ENCODE results near the gene ERI3. TPM values are rescaled to one million over a fixed set of nuclear protein-coding genes. Genes with fewer than 3 reads are reported as not detected.

ERI3 gene
- total RNA-seq, 1 donor from 2014 or later, result 58.3 TPM

DNA sequence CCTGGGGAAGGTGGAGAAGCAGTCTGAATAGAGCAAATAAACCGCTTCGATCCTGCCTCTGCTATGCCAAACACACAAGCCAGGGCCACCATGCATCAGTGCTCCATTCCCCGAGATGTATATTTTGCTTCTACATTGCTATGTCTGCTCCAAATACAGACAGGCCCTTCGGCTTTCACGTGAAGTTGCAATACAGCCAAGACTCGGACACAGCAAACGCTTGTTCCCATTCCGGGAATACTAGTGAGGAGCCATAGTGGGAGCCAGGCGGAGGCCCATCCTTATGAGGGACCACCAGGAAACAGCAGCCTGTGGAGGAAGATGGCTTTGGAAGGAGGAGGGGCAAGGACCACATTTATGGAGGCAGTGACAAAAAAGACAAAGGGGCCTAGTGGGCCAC, 22.6 kb downstream of the ERI3 start:
- Histone ChIP-seq H3K36me3 (ENCODE audit: insufficient read depth, low read length) (peaks cover 12% of the 10 kb centered on the region), H2AFZ (ENCODE audit: low read depth, low read length) (no peak overlapping the region), H3K27ac (ENCODE audit: low read depth, low read length) (no peak overlapping the region), H3K9ac (ENCODE audit: low read length) (no peak overlapping the region), H3K4me1 (ENCODE audit: insufficient read depth, low read length) (peaks cover 17% of the 10 kb centered on the region), H4K20me1 (ENCODE audit: insufficient read depth, low read length) (peaks cover 14% of the 10 kb centered on the region), H3K4me3 (ENCODE audit: insufficient read depth, low read depth, low read length) (no peak overlapping the region), H3K4me2 (ENCODE audit: low read length) (no peak overlapping the region), H3K27me3 (ENCODE audit: insufficient read depth, low read length) (no peaks in the 10 kb centered on the region), H3K79me2 (ENCODE audit: insufficient read depth, low read length) (peaks cover 11% of the 10 kb centered on the region), H3K9me3 (ENCODE audit: insufficient read depth, low read depth, low read length) (no peaks in the 10 kb centered on the region)
- no peaks in the 10 kb centered on the region for H3K27me3 Mint-ChIP-seq (ENCODE audit: low read depth, unreplicated experiment)
- FAIRE-seq, result no peak
- DNase-seq (ENCODE audit: low read depth), result no peak
- peaks cover 31% of the 10 kb centered on the region for H3K36me3 Mint-ChIP-seq (ENCODE audit: low read depth, unreplicated experiment)
- H3K4me3 Mint-ChIP-seq (ENCODE audit: unreplicated experiment), result peak overlapping the region; percentile 30
- H3K9me3 Mint-ChIP-seq (ENCODE audit: unreplicated experiment), result no peaks in the 10 kb centered on the region
- H3K4me1 Mint-ChIP-seq (ENCODE audit: low read depth, unreplicated experiment), result peaks cover 25% of the 10 kb centered on the region
- H3K27ac Mint-ChIP-seq (ENCODE audit: unreplicated experiment), result no peak overlapping the region
- TF ChIP-seq, protein P1, sequence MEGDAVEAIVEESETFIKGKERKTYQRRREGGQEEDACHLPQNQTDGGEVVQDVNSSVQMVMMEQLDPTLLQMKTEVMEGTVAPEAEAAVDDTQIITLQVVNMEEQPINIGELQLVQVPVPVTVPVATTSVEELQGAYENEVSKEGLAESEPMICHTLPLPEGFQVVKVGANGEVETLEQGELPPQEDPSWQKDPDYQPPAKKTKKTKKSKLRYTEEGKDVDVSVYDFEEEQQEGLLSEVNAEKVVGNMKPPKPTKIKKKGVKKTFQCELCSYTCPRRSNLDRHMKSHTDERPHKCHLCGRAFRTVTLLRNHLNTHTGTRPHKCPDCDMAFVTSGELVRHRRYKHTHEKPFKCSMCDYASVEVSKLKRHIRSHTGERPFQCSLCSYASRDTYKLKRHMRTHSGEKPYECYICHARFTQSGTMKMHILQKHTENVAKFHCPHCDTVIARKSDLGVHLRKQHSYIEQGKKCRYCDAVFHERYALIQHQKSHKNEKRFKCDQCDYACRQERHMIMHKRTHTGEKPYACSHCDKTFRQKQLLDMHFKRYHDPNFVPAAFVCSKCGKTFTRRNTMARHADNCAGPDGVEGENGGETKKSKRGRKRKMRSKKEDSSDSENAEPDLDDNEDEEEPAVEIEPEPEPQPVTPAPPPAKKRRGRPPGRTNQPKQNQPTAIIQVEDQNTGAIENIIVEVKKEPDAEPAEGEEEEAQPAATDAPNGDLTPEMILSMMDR (IDR thresholded peaks at IDR 0.05; ENCODE audit: insufficient read depth, low read depth, low read length), result no peak
- no peak for TF ChIP-seq EZH2 (IDR thresholded peaks at IDR 0.05; ENCODE audit: insufficient read depth, low read length)

DNA sequence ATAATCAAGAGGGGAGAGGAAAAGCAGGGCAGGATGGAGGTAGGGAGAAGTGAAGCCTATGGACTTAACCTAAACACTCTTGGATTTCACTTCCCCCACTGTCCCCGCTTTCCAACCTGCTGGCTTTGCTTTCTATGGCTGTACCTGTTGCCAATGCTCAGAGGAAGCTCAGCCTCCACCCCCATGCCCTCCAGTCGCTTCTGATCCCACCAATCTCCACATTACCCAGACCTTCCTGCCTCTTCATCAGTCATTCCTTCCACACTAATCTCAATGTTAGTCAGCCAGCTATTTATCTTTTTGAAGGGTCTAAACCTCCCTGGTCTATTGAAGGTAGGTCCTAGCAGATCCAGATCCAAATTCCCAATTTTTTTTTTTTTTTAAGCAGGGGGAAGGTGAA, 24.1 kb downstream of the ERI3 start:
- Histone ChIP-seq H3K27ac (ENCODE audit: low read depth, low read length) (no peak overlapping the region), H3K4me3 (ENCODE audit: insufficient read depth, low read depth, low read length) (no peak overlapping the region), H4K20me1 (ENCODE audit: insufficient read depth, low read length) (peaks cover 14% of the 10 kb centered on the region), H3K36me3 (ENCODE audit: insufficient read depth, low read length) (peaks cover 4% of the 10 kb centered on the region), H3K4me2 (ENCODE audit: low read length) (no peak overlapping the region), H3K79me2 (ENCODE audit: insufficient read depth, low read length) (peaks cover 13% of the 10 kb centered on the region), H3K4me1 (ENCODE audit: insufficient read depth, low read length) (peaks cover 33% of the 10 kb centered on the region), H3K9ac (ENCODE audit: low read length) (no peak overlapping the region), H3K27me3 (ENCODE audit: insufficient read depth, low read length) (no peaks in the 10 kb centered on the region), H2AFZ (ENCODE audit: low read depth, low read length) (no peak overlapping the region), H3K9me3 (ENCODE audit: insufficient read depth, low read depth, low read length) (no peaks in the 10 kb centered on the region)
- Mint-ChIP-seq H3K9me3 (ENCODE audit: unreplicated experiment) (no peaks in the 10 kb centered on the region), H3K27ac (ENCODE audit: unreplicated experiment) (no peak overlapping the region), H3K4me1 (ENCODE audit: low read depth, unreplicated experiment) (peaks cover 36% of the 10 kb centered on the region), H3K27me3 (ENCODE audit: low read depth, unreplicated experiment) (no peaks in the 10 kb centered on the region), H3K4me3 (ENCODE audit: unreplicated experiment) (no peak overlapping the region), H3K36me3 (ENCODE audit: low read depth, unreplicated experiment) (peaks cover 22% of the 10 kb centered on the region)
- TF ChIP-seq, protein P1 (IDR thresholded peaks at IDR 0.05; ENCODE audit: insufficient read depth, low read depth, low read length), result no peak
- TF ChIP-seq EZH2 (IDR thresholded peaks at IDR 0.05; ENCODE audit: insufficient read depth, low read length), result no peak
- FAIRE-seq (no peak), DNase-seq (ENCODE audit: low read depth) (no peak)

DNA sequence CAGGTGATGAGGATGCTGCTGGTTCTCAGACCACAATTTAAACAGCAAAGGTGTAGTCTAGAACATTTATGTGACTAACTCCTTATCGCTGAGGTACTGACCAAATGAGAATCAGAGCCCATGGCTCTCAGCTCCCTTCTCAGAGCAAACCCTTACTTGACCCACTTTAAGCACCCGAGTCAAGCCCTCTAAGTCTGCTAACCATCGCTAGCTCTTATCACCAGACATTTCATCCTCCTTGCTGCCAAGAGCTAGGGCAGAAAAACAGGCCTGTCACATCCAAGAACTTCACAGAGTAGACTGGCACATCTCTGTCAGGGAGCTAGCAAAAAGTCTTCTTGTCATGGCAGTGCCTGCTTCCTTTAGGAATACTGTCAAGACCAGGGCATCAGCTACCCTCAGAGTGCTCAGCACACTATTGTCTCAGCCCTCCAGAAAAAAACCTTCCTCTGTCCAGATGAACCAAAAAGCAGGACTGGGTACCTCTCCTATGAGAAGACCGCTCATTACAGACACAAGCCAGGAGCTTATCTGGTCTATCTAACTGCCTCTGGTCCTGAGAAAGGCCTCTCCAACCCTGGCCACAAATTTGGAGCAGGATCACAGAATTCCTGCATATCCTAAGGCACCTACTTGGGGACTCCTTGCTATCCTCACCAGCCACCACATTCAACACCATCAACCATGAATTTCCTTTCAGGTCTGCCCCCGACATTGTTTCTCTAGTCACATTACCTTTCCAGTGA, 26.2 kb downstream of the ERI3 start:
- H3K4me1 ChIP-seq (ENCODE audit: insufficient read depth, low read length), result peaks cover 37% of the 10 kb centered on the region
- Mint-ChIP-seq H3K27ac (ENCODE audit: unreplicated experiment) (peak overlapping the region; percentile 93), H3K4me1 (ENCODE audit: low read depth, unreplicated experiment) (peaks cover 42% of the 10 kb centered on the region), H3K27me3 (ENCODE audit: low read depth, unreplicated experiment) (no peaks in the 10 kb centered on the region), H3K4me3 (ENCODE audit: unreplicated experiment) (no peak overlapping the region), H3K36me3 (ENCODE audit: low read depth, unreplicated experiment) (peaks cover 18% of the 10 kb centered on the region), H3K9me3 (ENCODE audit: unreplicated experiment) (no peaks in the 10 kb centered on the region)
- no peak overlapping the region for H2AFZ ChIP-seq (ENCODE audit: low read depth, low read length)
- peaks cover 17% of the 10 kb centered on the region for H3K79me2 ChIP-seq (ENCODE audit: insufficient read depth, low read length)
- no peak for FAIRE-seq
- TF ChIP-seq, protein P1 (IDR thresholded peaks at IDR 0.05; ENCODE audit: insufficient read depth, low read depth, low read length), result no peak
- no peak for TF ChIP-seq EZH2 (IDR thresholded peaks at IDR 0.05; ENCODE audit: insufficient read depth, low read length)
- peaks cover 12% of the 10 kb centered on the region for H4K20me1 ChIP-seq (ENCODE audit: insufficient read depth, low read length)
- no peaks in the 10 kb centered on the region for H3K27me3 ChIP-seq (ENCODE audit: insufficient read depth, low read length)
- DNase-seq (ENCODE audit: low read depth), result no peak
- H3K4me3 ChIP-seq (ENCODE audit: insufficient read depth, low read depth, low read length), result no peak overlapping the region
- H3K9me3 ChIP-seq (ENCODE audit: insufficient read depth, low read depth, low read length), result no peaks in the 10 kb centered on the region
- H3K4me2 ChIP-seq (ENCODE audit: low read length), result peak overlapping the region; percentile 72
- H3K27ac ChIP-seq (ENCODE audit: low read depth, low read length), result peak overlapping the region; percentile 88
- peak overlapping the region; percentile 63 for H3K9ac ChIP-seq (ENCODE audit: low read length)
- H3K36me3 ChIP-seq (ENCODE audit: insufficient read depth, low read length), result no peaks in the 10 kb centered on the region
